ENCODE data around the gene PKD1L1. TPM values are rescaled to one million over a fixed set of nuclear protein-coding genes. Genes with fewer than 3 reads are reported as not detected.

Gene PKD1L1
- total RNA-seq, 1 experiment from 2014 or later = 0.17 TPM

DNA sequence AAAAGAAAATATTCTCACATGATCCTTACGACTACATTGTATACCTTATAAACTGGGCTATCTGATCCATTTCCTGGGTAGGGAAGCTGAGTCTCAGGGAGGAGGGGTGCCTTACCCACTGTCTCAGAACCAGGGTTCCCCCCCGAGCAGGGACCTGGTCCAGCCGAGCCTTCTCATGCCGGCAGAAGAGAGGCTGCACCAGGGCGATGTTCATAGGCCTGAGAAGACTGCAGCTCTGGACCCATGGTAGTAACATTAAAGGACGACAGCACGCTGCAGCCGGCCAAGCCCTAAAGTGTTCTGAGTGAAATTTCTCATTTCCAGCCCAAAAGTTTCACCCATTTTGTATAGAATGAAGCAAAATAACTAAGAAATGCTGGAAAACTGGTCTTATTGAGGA lies 203.4 kb downstream of the PKD1L1 start:
- no peak overlapping the region for H2BK20ac ChIP-seq (ENCODE audit: low read depth, low read length, poor library complexity, severe bottlenecking)
- no peaks in the 10 kb centered on the region for H4K20me1 ChIP-seq (ENCODE audit: control insufficient read depth, insufficient read depth, insufficient read length)
- H2AK5ac ChIP-seq (ENCODE audit: insufficient read length, low read length) = no peak overlapping the region
- Mint-ChIP-seq H3K27ac (no peak overlapping the region), H3K9me3 (no peaks in the 10 kb centered on the region), H3K27me3 (ENCODE audit: low read depth) (peaks cover 8% of the 10 kb centered on the region), H3K4me1 (peaks cover 10% of the 10 kb centered on the region in 2 experiments), H3K36me3 (ENCODE audit: insufficient read depth in 1 of 3, low read depth in 3 of 3) (no peaks in the 10 kb centered on the region), H3K4me3 (no peak overlapping the region)
- H3K23me2 ChIP-seq (ENCODE audit: insufficient read length, low read depth, low read length, poor library complexity, severe bottlenecking) = no peaks in the 10 kb centered on the region
- no peak overlapping the region for H4K8ac ChIP-seq (replicated peaks; ENCODE audit: insufficient read length, low read depth, low read length)
- WGBS (ENCODE audit: extremely low coverage, insufficient read length, low lambda C conversion rate) = no CpG with 5 or more reads among the region's 8 CpGs
- no peak for DNase-seq
- no peak overlapping the region for H3K23ac ChIP-seq (ENCODE audit: insufficient read length, low read depth, low read length)
- H3K9ac ChIP-seq (ENCODE audit: extremely low read depth, insufficient read length, low read length) = no peak overlapping the region
- H4K5ac ChIP-seq (ENCODE audit: insufficient read length, low read depth, low read length) = no peak overlapping the region
- H3K14ac ChIP-seq (ENCODE audit: insufficient read depth, low read length) = no peak overlapping the region
- H3K4me2 ChIP-seq (ENCODE audit: insufficient read depth, insufficient read length, low read length) = no peak overlapping the region
- no peak overlapping the region for H2BK12ac ChIP-seq (ENCODE audit: insufficient read length, low read depth, low read length)
- no peak overlapping the region for H2BK120ac ChIP-seq (ENCODE audit: low read depth, low read length, poor library complexity, severe bottlenecking)
- no peaks in the 10 kb centered on the region for H3K79me1 ChIP-seq (ENCODE audit: insufficient read depth, low read depth, low read length, poor library complexity, severe bottlenecking)
- no peaks in the 10 kb centered on the region for H3K9me3 ChIP-seq (ENCODE audit: control insufficient read depth, low read depth, low read length)
- H4K91ac ChIP-seq (ENCODE audit: insufficient read length, low read depth, low read length) = no peak overlapping the region
- no peak overlapping the region for H2BK5ac ChIP-seq (ENCODE audit: insufficient read length, low read length)
- no peak overlapping the region for H3K18ac ChIP-seq (ENCODE audit: insufficient read length, low read depth, low read length)
- no peak overlapping the region for H3K27ac ChIP-seq (ENCODE audit: insufficient read length, low read depth, low read length)
- no peaks in the 10 kb centered on the region for H3K27me3 ChIP-seq (ENCODE audit: insufficient read depth, low read length)
- no peak for TF ChIP-seq CTCF (conservative IDR thresholded peaks at IDR 0.05)
- H3T11ph ChIP-seq (ENCODE audit: low read length) = no peak overlapping the region
- H3K4ac ChIP-seq (ENCODE audit: low read depth, low read length) = no peak overlapping the region
- no peak overlapping the region for H2AFZ ChIP-seq (ENCODE audit: low read length)
- H3K4me1 ChIP-seq (ENCODE audit: insufficient read depth, low read length) = no peaks in the 10 kb centered on the region
- H3K56ac ChIP-seq (ENCODE audit: insufficient read length, low read depth, low read length) = no peak overlapping the region
- H2BK15ac ChIP-seq (ENCODE audit: low read depth, low read length) = no peak overlapping the region
- no peaks in the 10 kb centered on the region for H3K79me2 ChIP-seq (ENCODE audit: insufficient read depth, low read length)
